Mesenteric fat pad (tissue), 1 donor: ENCODE results near the gene BCL2L2. TPM values are rescaled to one million over a fixed set of nuclear protein-coding genes. Genes with fewer than 3 reads are reported as not detected.

Source experiments
- DNase-seq: peaks from one replicate; pipeline ENCODE4 v3.0.0-alpha.2; 2020; ENCODE audit warnings: low spot score
- total RNA-seq: library from RNA; stranded (reverse); fragmentation: NEBNext Ultra II Directional; extraction: Animal tissue kit (Norgen Biotek cat#: 25700); gene quantifications from one replicate; pipeline ENCODE4 v1.2.1, GENCODE V29; 2021
- donor health status: DM: yes; HTN: yes; CAD: no.

BCL2L2 gene
- total RNA-seq, 1 donor from 2014 or later: 60.1 TPM

- no peak for DNase-seq
These were observed 7.2 kb upstream of the BCL2L2 start for GRCh38 chr14:23299211-23299957.

GRCh38 chr14:23299986-23300686 is 6.5 kb upstream of the BCL2L2 start:
- no peak for DNase-seq

- no peak for DNase-seq
These were observed 5.9 kb upstream of the BCL2L2 start for GRCh38 chr14:23300687-23301223.

- DNase-seq: peak; percentile 99
These were observed 5.2 kb upstream of the BCL2L2 start for GRCh38 chr14:23301288-23301968.

- DNase-seq: no peak
These were observed 4.7 kb upstream of the BCL2L2 start for GRCh38 chr14:23301969-23302289.

GRCh38 chr14:23302290-23303225 is 4.1 kb upstream of the BCL2L2 start, which contains the start of gene PPP1R3E:
PPP1R3E (minus strand) TSS chr14:23302859; CDS start chr14:23302576, 283 bp downstream.
- peak; percentile 92 for DNase-seq

- DNase-seq: no peak
These were observed 505 bp downstream of the BCL2L2 start for GRCh38 chr14:23307146-23307530.

GRCh38 chr14:23307687-23308644 is 1.3 kb downstream of the BCL2L2 start:
- DNase-seq: no peak

GRCh38 chr14:23308721-23309445 is 2.2 kb downstream of the BCL2L2 start:
- DNase-seq: no peak

GRCh38 chr14:23310546-23310945 is 3.9 kb downstream of the BCL2L2 start:
- DNase-seq: no peak

- no peak for DNase-seq
These were observed 9.7 kb downstream of the BCL2L2 start for GRCh38 chr14:23316300-23316699.

GRCh38 chr14:23319746-23320583 is 13.3 kb downstream of the BCL2L2 start:
- no peak for DNase-seq

- DNase-seq: peak; percentile 99
These were observed 14.2 kb downstream of the BCL2L2 start, which contains the start of gene PABPN1 for GRCh38 chr14:23320584-23321571. PABPN1 (plus strand) TSS chr14:23321457; CDS start chr14:23321470, 13 bp downstream.

- no peak for DNase-seq
These were observed 15.2 kb downstream of the BCL2L2 start for GRCh38 chr14:23321572-23322547.
